Measurements from ENCODE around the gene CLIC3. TPM values are rescaled to one million over a fixed set of nuclear protein-coding genes. Genes with fewer than 3 reads are reported as not detected.
A peak's percentile ranks its signal among the peaks of the same experiment; 100 is the strongest.

The CLIC3 gene
- total RNA-seq, 1 experiment from 2014 or later = not detected

- no peak for DNase-seq (ENCODE audit: low spot score)
- intact Hi-C loops (cut with micrococcal nuclease; ENCODE audit: unreplicated experiment) = no loop called here
- H3K4me3 ChIP-seq (ENCODE audit: low read depth, low read length, poor library complexity, severe bottlenecking) = no peak overlapping the region
- POLR2A ChIA-PET (ENCODE audit: low non-redundant PET) = no interaction called here
- no peak for TF ChIP-seq CTCF (conservative IDR thresholded peaks at IDR 0.05; ENCODE audit: low read depth, low read length)
- TF ChIP-seq EZH2 (IDR thresholded peaks at IDR 0.05; ENCODE audit: borderline replicate concordance, low read depth, low read length, poor library complexity, severe bottlenecking) = no peak
- no peaks in the 10 kb centered on the region for H3K27me3 ChIP-seq (replicated peaks; ENCODE audit: insufficient read depth, low read depth, low read length, poor library complexity)
- peaks cover 7% of the 10 kb centered on the region for H3K36me3 ChIP-seq (ENCODE audit: insufficient read depth, low read length, poor library complexity, severe bottlenecking)
- no peak overlapping the region for H3K27ac ChIP-seq (ENCODE audit: low read depth, low read length, poor library complexity, severe bottlenecking)
- CTCF ChIA-PET = no interaction called here
- no TSS peak for BruUV-seq (replicated peaks)
- H3K4me1 ChIP-seq (ENCODE audit: insufficient read depth, low read length, poor library complexity, severe bottlenecking) = peaks cover 26% of the 10 kb centered on the region
- no peaks in the 10 kb centered on the region for H3K9me3 ChIP-seq (ENCODE audit: low read depth, low read length, poor library complexity, severe bottlenecking)
Measured at GRCh38 chr9:136994888-136995230, 1.5 kb downstream of the CLIC3 start.

GRCh38 chr9:136994180-136994887, 2.0 kb downstream of the CLIC3 start:
- intact Hi-C loops (cut with micrococcal nuclease; ENCODE audit: unreplicated experiment) = no loop called here

GRCh38 chr9:136992819-136993369, 3.5 kb downstream of the CLIC3 start:
- TF ChIP-seq CTCF (conservative IDR thresholded peaks at IDR 0.05; ENCODE audit: low read depth, low read length) (no peak), EZH2 (IDR thresholded peaks at IDR 0.05; ENCODE audit: borderline replicate concordance, low read depth, low read length, poor library complexity, severe bottlenecking) (no peak)
- ChIA-PET CTCF (interaction anchor here (0.6 kb wide), 1 partner anchor 232 kb away, joined by 3 read pairs; no protein-coding TSS in a partner anchor), POLR2A (ENCODE audit: low non-redundant PET) (no interaction called here)
- no peak for DNase-seq (ENCODE audit: low spot score)
- intact Hi-C loops (cut with micrococcal nuclease; ENCODE audit: unreplicated experiment) = no loop called here
- H3K27ac ChIP-seq (ENCODE audit: low read depth, low read length, poor library complexity, severe bottlenecking) = peak overlapping the region; percentile 88
- no peaks in the 10 kb centered on the region for H3K9me3 ChIP-seq (ENCODE audit: low read depth, low read length, poor library complexity, severe bottlenecking)
- no peaks in the 10 kb centered on the region for H3K27me3 ChIP-seq (replicated peaks; ENCODE audit: insufficient read depth, low read depth, low read length, poor library complexity)
- peaks cover 26% of the 10 kb centered on the region for H3K4me1 ChIP-seq (ENCODE audit: insufficient read depth, low read length, poor library complexity, severe bottlenecking)
- peak overlapping the region; percentile 75 for H3K4me3 ChIP-seq (ENCODE audit: low read depth, low read length, poor library complexity, severe bottlenecking)
- no TSS peak for BruUV-seq (replicated peaks)
- peaks cover 7% of the 10 kb centered on the region for H3K36me3 ChIP-seq (ENCODE audit: insufficient read depth, low read length, poor library complexity, severe bottlenecking)

More at GRCh38 chr9:136994180-136994887, 2.0 kb downstream of the CLIC3 start:
- TF ChIP-seq CTCF (conservative IDR thresholded peaks at IDR 0.05; ENCODE audit: low read depth, low read length) = no peak
- TF ChIP-seq EZH2 (IDR thresholded peaks at IDR 0.05; ENCODE audit: borderline replicate concordance, low read depth, low read length, poor library complexity, severe bottlenecking) = no peak
- CTCF ChIA-PET = no interaction called here
- no peak for DNase-seq (ENCODE audit: low spot score)
- peaks cover 7% of the 10 kb centered on the region for H3K36me3 ChIP-seq (ENCODE audit: insufficient read depth, low read length, poor library complexity, severe bottlenecking)
- POLR2A ChIA-PET (ENCODE audit: low non-redundant PET) = no interaction called here
- H3K4me3 ChIP-seq (ENCODE audit: low read depth, low read length, poor library complexity, severe bottlenecking) = no peak overlapping the region
- H3K4me1 ChIP-seq (ENCODE audit: insufficient read depth, low read length, poor library complexity, severe bottlenecking) = peaks cover 26% of the 10 kb centered on the region
- no peaks in the 10 kb centered on the region for H3K9me3 ChIP-seq (ENCODE audit: low read depth, low read length, poor library complexity, severe bottlenecking)
- no TSS peak for BruUV-seq (replicated peaks)
- no peaks in the 10 kb centered on the region for H3K27me3 ChIP-seq (replicated peaks; ENCODE audit: insufficient read depth, low read depth, low read length, poor library complexity)
- H3K27ac ChIP-seq (ENCODE audit: low read depth, low read length, poor library complexity, severe bottlenecking) = no peak overlapping the region

All from A673 (cell line).